Progenitor cell of endocrine pancreas (in vitro differentiated cells): Measurements from ENCODE around the gene ITGA1. TPM values are rescaled to one million over a fixed set of nuclear protein-coding genes. Genes with fewer than 3 reads are reported as not detected.
"Not testable (repeated sequence)": the region's sequence is repeated elsewhere in the genome, so short reads cannot be mapped to it uniquely, and the experiment has no call there.

Experiments used
- DNase-seq: peaks from one replicate; pipeline ENCODE4 v3.0.0; 2021; ENCODE audit warnings: low spot score; ENCODE audit not compliant: unreplicated experiment
- H3K27ac Mint-ChIP-seq: 2 replicates; pipeline ENCODE4 v1.8.0; 2021; ENCODE audit warnings: mild to moderate bottlenecking, moderate library complexity, mixed read lengths
- H3K27me3 Mint-ChIP-seq: 2 replicates; pipeline ENCODE4 v1.8.0; 2021; ENCODE audit warnings: mixed read lengths
- H3K36me3 Mint-ChIP-seq: 2 replicates; pipeline ENCODE4 v1.8.0; 2022; ENCODE audit warnings: mixed read lengths; ENCODE audit not compliant: insufficient read depth
- H3K4me1 Mint-ChIP-seq: 2 replicates; pipeline ENCODE4 v1.8.0; 2021; ENCODE audit warnings: low read depth, mixed read lengths
- H3K4me3 Mint-ChIP-seq: 2 replicates; pipeline ENCODE4 v1.8.0; 2021; ENCODE audit warnings: low read depth, mild to moderate bottlenecking, moderate library complexity, mixed read lengths
- H3K9me3 Mint-ChIP-seq: 2 replicates; pipeline ENCODE4 v1.8.0; 2021; ENCODE audit warnings: low read depth, mixed read lengths
- CTCF ChIP-seq: fragments of 200-600 bp; sonication (generic); IDR thresholded peaks from one replicate; pipeline ENCODE4 v1.5.0; 2021; ENCODE audit warnings: antibody characterized with exemption, mild to moderate bottlenecking; ENCODE audit not compliant: unreplicated experiment
- total RNA-seq: library from RNA; stranded (reverse); gene quantifications from 2 replicates; pipeline ENCODE4 v1.2.1, GENCODE V29; 2021

Gene ITGA1
- total RNA-seq, 1 donor from 2014 or later: 6.4 TPM

- Mint-ChIP-seq H3K36me3 (no peaks in the 10 kb centered on the region), H3K27me3 (no peaks in the 10 kb centered on the region), H3K27ac (no peak overlapping the region), H3K9me3 (no peaks in the 10 kb centered on the region), H3K4me1 (no peaks in the 10 kb centered on the region), H3K4me3 (no peak overlapping the region)
- TF ChIP-seq CTCF: no peak
- no peak for DNase-seq
These were observed 71.9 kb downstream of the ITGA1 start for GRCh38 chr5:52859628-52860027.

GRCh38 chr5:52861368-52861767 lies 73.7 kb downstream of the ITGA1 start:
- H3K36me3 Mint-ChIP-seq: no peaks in the 10 kb centered on the region

GRCh38 chr5:52863715-52864290 lies 76.1 kb downstream of the ITGA1 start:
- H3K4me3 Mint-ChIP-seq: no peak overlapping the region
- no peak for TF ChIP-seq CTCF
- no peaks in the 10 kb centered on the region for H3K4me1 Mint-ChIP-seq
- no peak overlapping the region for H3K27ac Mint-ChIP-seq
- no peaks in the 10 kb centered on the region for H3K9me3 Mint-ChIP-seq
- no peak for DNase-seq
- no peaks in the 10 kb centered on the region for H3K27me3 Mint-ChIP-seq
- H3K36me3 Mint-ChIP-seq: no peaks in the 10 kb centered on the region

More at GRCh38 chr5:52861368-52861767, 73.7 kb downstream of the ITGA1 start:
- TF ChIP-seq CTCF: no peak
- Mint-ChIP-seq H3K27me3 (no peaks in the 10 kb centered on the region), H3K9me3 (no peaks in the 10 kb centered on the region), H3K4me1 (no peaks in the 10 kb centered on the region), H3K27ac (no peak overlapping the region), H3K4me3 (no peak overlapping the region)
- DNase-seq: no peak

GRCh38 chr5:52864371-52864770 lies 76.7 kb downstream of the ITGA1 start:
- no peaks in the 10 kb centered on the region for H3K27me3 Mint-ChIP-seq
- no peaks in the 10 kb centered on the region for H3K4me1 Mint-ChIP-seq
- no peaks in the 10 kb centered on the region for H3K9me3 Mint-ChIP-seq
- TF ChIP-seq CTCF: no peak
- H3K27ac Mint-ChIP-seq: no peak overlapping the region
- H3K36me3 Mint-ChIP-seq: no peaks in the 10 kb centered on the region
- DNase-seq: no peak
- no peak overlapping the region for H3K4me3 Mint-ChIP-seq

- no peaks in the 10 kb centered on the region for H3K4me1 Mint-ChIP-seq
- no peaks in the 10 kb centered on the region for H3K9me3 Mint-ChIP-seq
These were observed 77.2 kb downstream of the ITGA1 start for GRCh38 chr5:52864884-52865283.

GRCh38 chr5:52865991-52866390 lies 78.3 kb downstream of the ITGA1 start:
- H3K36me3 Mint-ChIP-seq, H3K9me3 Mint-ChIP-seq, H3K27ac Mint-ChIP-seq, DNase-seq, H3K4me1 Mint-ChIP-seq, H3K27me3 Mint-ChIP-seq, H3K4me3 Mint-ChIP-seq: not testable (repeated sequence)

More at GRCh38 chr5:52864884-52865283, 77.2 kb downstream of the ITGA1 start:
- Mint-ChIP-seq H3K4me3 (no peak overlapping the region), H3K36me3 (no peaks in the 10 kb centered on the region), H3K27me3 (no peaks in the 10 kb centered on the region), H3K27ac (no peak overlapping the region)
- no peak for TF ChIP-seq CTCF
- no peak for DNase-seq
